ENCODE results near the gene TTC23.

- no peak for TF ChIP-seq CTCF (IDR thresholded peaks at IDR 0.05)
- no peak for TF ChIP-seq NFE2L2 (conservative IDR thresholded peaks at IDR 0.05; ENCODE audit: low read length)
- no peak for TF ChIP-seq SMC3 (IDR thresholded peaks at IDR 0.05)
- no peak for TF ChIP-seq HDAC2 (IDR thresholded peaks at IDR 0.05)
- no peak for TF ChIP-seq JUN (IDR thresholded peaks at IDR 0.05)
- no peak for TF ChIP-seq NR3C1 (IDR thresholded peaks at IDR 0.05)
- no peak for TF ChIP-seq CBX2 (IDR thresholded peaks at IDR 0.05; ENCODE audit: borderline replicate concordance, low read depth)
- TF ChIP-seq FOSB (CRISPR knock-in tag; IDR thresholded peaks at IDR 0.05): no peak
- TF ChIP-seq, protein P1, sequence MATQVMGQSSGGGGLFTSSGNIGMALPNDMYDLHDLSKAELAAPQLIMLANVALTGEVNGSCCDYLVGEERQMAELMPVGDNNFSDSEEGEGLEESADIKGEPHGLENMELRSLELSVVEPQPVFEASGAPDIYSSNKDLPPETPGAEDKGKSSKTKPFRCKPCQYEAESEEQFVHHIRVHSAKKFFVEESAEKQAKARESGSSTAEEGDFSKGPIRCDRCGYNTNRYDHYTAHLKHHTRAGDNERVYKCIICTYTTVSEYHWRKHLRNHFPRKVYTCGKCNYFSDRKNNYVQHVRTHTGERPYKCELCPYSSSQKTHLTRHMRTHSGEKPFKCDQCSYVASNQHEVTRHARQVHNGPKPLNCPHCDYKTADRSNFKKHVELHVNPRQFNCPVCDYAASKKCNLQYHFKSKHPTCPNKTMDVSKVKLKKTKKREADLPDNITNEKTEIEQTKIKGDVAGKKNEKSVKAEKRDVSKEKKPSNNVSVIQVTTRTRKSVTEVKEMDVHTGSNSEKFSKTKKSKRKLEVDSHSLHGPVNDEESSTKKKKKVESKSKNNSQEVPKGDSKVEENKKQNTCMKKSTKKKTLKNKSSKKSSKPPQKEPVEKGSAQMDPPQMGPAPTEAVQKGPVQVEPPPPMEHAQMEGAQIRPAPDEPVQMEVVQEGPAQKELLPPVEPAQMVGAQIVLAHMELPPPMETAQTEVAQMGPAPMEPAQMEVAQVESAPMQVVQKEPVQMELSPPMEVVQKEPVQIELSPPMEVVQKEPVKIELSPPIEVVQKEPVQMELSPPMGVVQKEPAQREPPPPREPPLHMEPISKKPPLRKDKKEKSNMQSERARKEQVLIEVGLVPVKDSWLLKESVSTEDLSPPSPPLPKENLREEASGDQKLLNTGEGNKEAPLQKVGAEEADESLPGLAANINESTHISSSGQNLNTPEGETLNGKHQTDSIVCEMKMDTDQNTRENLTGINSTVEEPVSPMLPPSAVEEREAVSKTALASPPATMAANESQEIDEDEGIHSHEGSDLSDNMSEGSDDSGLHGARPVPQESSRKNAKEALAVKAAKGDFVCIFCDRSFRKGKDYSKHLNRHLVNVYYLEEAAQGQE (IDR thresholded peaks at IDR 0.05): no peak
Measured at GRCh38 chr15:99164119-99164518, 85.3 kb downstream of the TTC23 start.

Measured in A549 (cell line).